ENCODE data around the gene CAPN2. TPM values are rescaled to one million over a fixed set of nuclear protein-coding genes. Genes with fewer than 3 reads are reported as not detected.

Gene CAPN2
- polyA plus RNA-seq, 3 donors, result 127 to 186 (median 182) TPM

GRCh38 chr1:223783676-223784075, 71.3 kb downstream of the CAPN2 start:
- Mint-ChIP-seq H3K36me3 (peaks cover 72 to 85% of the 10 kb centered on the region in 2 donors), H3K27ac (no peak overlapping the region), H3K9me3 (no peaks in the 10 kb centered on the region)

GRCh38 chr1:223784541-223784940, 72.2 kb downstream of the CAPN2 start:
- Mint-ChIP-seq H3K27ac (no peak overlapping the region), H3K27me3 (ENCODE audit: low read depth in 3 of 3) (no peaks in the 10 kb centered on the region)
- intact Hi-C loops (cut with micrococcal nuclease), result no loop called here

More at GRCh38 chr1:223783676-223784075, 71.3 kb downstream of the CAPN2 start:
- H3K9ac ChIP-seq (ENCODE audit: insufficient read depth, low read length, poor library complexity, severe bottlenecking), result no peak overlapping the region
- no peaks in the 10 kb centered on the region for H3K79me2 ChIP-seq (ENCODE audit: insufficient read depth, low read length)
- no peak overlapping the region for H3K27ac ChIP-seq (ENCODE audit: low read depth in 1 of 2, low read length in 2 of 2)
- WGBS (ENCODE audit: insufficient coverage), result no CpG with 5 or more reads among the region's 1 CpG
- H4K20me1 ChIP-seq (ENCODE audit: insufficient read depth, low read length), result peaks cover 5% of the 10 kb centered on the region
- intact Hi-C loops (cut with micrococcal nuclease), result no loop called here
- H3K9me3 ChIP-seq (replicated peaks in 1 of 2; ENCODE audit: control insufficient read depth in 1 of 2, insufficient read depth in 1 of 2, low read length in 2 of 2), result no peaks in the 10 kb centered on the region
- Mint-ChIP-seq H3K27me3 (ENCODE audit: low read depth in 3 of 3) (peaks cover 0 to 1% (median 0%) of the 10 kb centered on the region in 3 donors), H3K4me1 (no peaks in the 10 kb centered on the region), H3K4me3 (no peak overlapping the region)
- TF ChIP-seq, protein P1, sequence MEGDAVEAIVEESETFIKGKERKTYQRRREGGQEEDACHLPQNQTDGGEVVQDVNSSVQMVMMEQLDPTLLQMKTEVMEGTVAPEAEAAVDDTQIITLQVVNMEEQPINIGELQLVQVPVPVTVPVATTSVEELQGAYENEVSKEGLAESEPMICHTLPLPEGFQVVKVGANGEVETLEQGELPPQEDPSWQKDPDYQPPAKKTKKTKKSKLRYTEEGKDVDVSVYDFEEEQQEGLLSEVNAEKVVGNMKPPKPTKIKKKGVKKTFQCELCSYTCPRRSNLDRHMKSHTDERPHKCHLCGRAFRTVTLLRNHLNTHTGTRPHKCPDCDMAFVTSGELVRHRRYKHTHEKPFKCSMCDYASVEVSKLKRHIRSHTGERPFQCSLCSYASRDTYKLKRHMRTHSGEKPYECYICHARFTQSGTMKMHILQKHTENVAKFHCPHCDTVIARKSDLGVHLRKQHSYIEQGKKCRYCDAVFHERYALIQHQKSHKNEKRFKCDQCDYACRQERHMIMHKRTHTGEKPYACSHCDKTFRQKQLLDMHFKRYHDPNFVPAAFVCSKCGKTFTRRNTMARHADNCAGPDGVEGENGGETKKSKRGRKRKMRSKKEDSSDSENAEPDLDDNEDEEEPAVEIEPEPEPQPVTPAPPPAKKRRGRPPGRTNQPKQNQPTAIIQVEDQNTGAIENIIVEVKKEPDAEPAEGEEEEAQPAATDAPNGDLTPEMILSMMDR (IDR thresholded peaks at IDR 0.05), result no peak
- no peaks in the 10 kb centered on the region for H3K27me3 ChIP-seq (ENCODE audit: control insufficient read depth in 2 of 2, insufficient read depth in 2 of 2, low read length in 2 of 2)
- no peaks in the 10 kb centered on the region for H3K4me1 ChIP-seq (ENCODE audit: control insufficient read depth in 1 of 2, insufficient read depth in 2 of 2, low read length in 2 of 2)
- no peak overlapping the region for H3K4me2 ChIP-seq (replicated peaks; ENCODE audit: extremely low read depth, low read length, poor library complexity, severe bottlenecking)
- no peak for DNase-seq
- H3K4me3 ChIP-seq (replicated peaks in 1 of 3; ENCODE audit: low read depth in 2 of 3, low read length in 3 of 3), result no peak overlapping the region
- H3K36me3 ChIP-seq (replicated peaks in 1 of 2; ENCODE audit: control insufficient read depth in 1 of 2, insufficient read depth in 2 of 2, low read length in 2 of 2), result peaks cover 74 to 97% of the 10 kb centered on the region in 2 donors
- H2AFZ ChIP-seq (ENCODE audit: insufficient read depth, low read depth, low read length, poor library complexity, severe bottlenecking), result no peak overlapping the region

More at GRCh38 chr1:223784541-223784940, 72.2 kb downstream of the CAPN2 start:
- H3K36me3 Mint-ChIP-seq, result peaks cover 69 to 85% of the 10 kb centered on the region in 2 donors
- H3K4me3 Mint-ChIP-seq, result no peak overlapping the region
- Histone ChIP-seq H2AFZ (ENCODE audit: insufficient read depth, low read depth, low read length, poor library complexity, severe bottlenecking) (no peak overlapping the region), H3K27ac (ENCODE audit: low read depth in 1 of 2, low read length in 2 of 2) (no peak overlapping the region), H3K79me2 (ENCODE audit: insufficient read depth, low read length) (no peaks in the 10 kb centered on the region), H3K9ac (ENCODE audit: insufficient read depth, low read length, poor library complexity, severe bottlenecking) (no peak overlapping the region), H3K4me2 (replicated peaks; ENCODE audit: extremely low read depth, low read length, poor library complexity, severe bottlenecking) (no peak overlapping the region), H3K36me3 (replicated peaks in 1 of 2; ENCODE audit: control insufficient read depth in 1 of 2, insufficient read depth in 2 of 2, low read length in 2 of 2) (peaks cover 73 to 97% of the 10 kb centered on the region in 2 donors), H3K9me3 (replicated peaks in 1 of 2; ENCODE audit: control insufficient read depth in 1 of 2, insufficient read depth in 1 of 2, low read length in 2 of 2) (no peaks in the 10 kb centered on the region), H4K20me1 (ENCODE audit: insufficient read depth, low read length) (peaks cover 5% of the 10 kb centered on the region), H3K4me3 (replicated peaks in 1 of 3; ENCODE audit: low read depth in 2 of 3, low read length in 3 of 3) (no peak overlapping the region), H3K27me3 (ENCODE audit: control insufficient read depth in 2 of 2, insufficient read depth in 2 of 2, low read length in 2 of 2) (no peaks in the 10 kb centered on the region), H3K4me1 (ENCODE audit: control insufficient read depth in 1 of 2, insufficient read depth in 2 of 2, low read length in 2 of 2) (no peaks in the 10 kb centered on the region)
- no peaks in the 10 kb centered on the region for H3K9me3 Mint-ChIP-seq
- DNase-seq, result no peak
- H3K4me1 Mint-ChIP-seq, result no peaks in the 10 kb centered on the region
- no CpG with 5 or more reads among the region's 4 CpGs for WGBS (ENCODE audit: insufficient coverage)
- TF ChIP-seq, protein P1 (IDR thresholded peaks at IDR 0.05), result no peak

Data from CD14-positive monocyte (primary cell).